Naive thymus-derived CD4-positive, alpha-beta T cell (primary cell): Measurements from ENCODE around the gene GSS. TPM values are rescaled to one million over a fixed set of nuclear protein-coding genes. Genes with fewer than 3 reads are reported as not detected.
"Not testable (repeated sequence)": the region's sequence is repeated elsewhere in the genome, so short reads cannot be mapped to it uniquely, and the experiment has no call there.

Experiments used
- ATAC-seq: fragments of 150-1000 bp; cut with Tn5 transposase; 2 replicates; pipeline ENCODE4 v1.10.0; 2021; ENCODE audit warnings: mild to moderate bottlenecking, moderate library complexity
- CTCF ChIA-PET: fragments of 350-600 bp; sonication (Branson Sonifier 250); formaldehyde crosslinking; loops from one replicate; lab custom pipeline; 2021; ENCODE audit warnings: antibody characterized with exemption; lab: Charles Lee
- POLR2A ChIA-PET: fragments of 350-600 bp; sonication (Branson Sonifier 250); formaldehyde crosslinking; loops from one replicate; lab custom pipeline; 2021; ENCODE audit warnings: antibody characterized with exemption, inconsistent platforms; lab: Charles Lee
- DNase-seq, 9 donors: peaks; one replicate each; pipeline versions ENCODE4 v3.0.0 to v3.0.0-alpha.2; 2020 to 2022; ENCODE audit warnings: mixed read lengths in 1 of 9
- H3K27ac ChIP-seq: one replicate; pipeline ENCODE4 v1.7.0; 2013; ENCODE audit warnings: mild to moderate bottlenecking, low read depth, low read length, moderate library complexity
- H3K27me3 ChIP-seq, 2 donors: one replicate each; pipeline ENCODE4 v1.7.0; 2013; ENCODE audit warnings: low read length in 2 of 2, mild to moderate bottlenecking in 2 of 2, moderate library complexity in 2 of 2; ENCODE audit not compliant: control insufficient read depth in 2 of 2, insufficient read depth in 2 of 2
- H3K36me3 ChIP-seq, 3 experiments: 1 replicate in 2 of 3; 2 replicates in 1 of 3; pipeline ENCODE4 v1.7.0; 2013; ENCODE audit warnings: low read length in 3 of 3, mild to moderate bottlenecking in 3 of 3, moderate library complexity in 1 of 3; ENCODE audit not compliant: insufficient read depth in 3 of 3, control insufficient read depth in 2 of 3
- H3K4me1 ChIP-seq, 2 donors: one replicate each; pipeline ENCODE4 v1.7.0; 2013; ENCODE audit warnings: low read length in 2 of 2, mild to moderate bottlenecking in 2 of 2, moderate library complexity in 1 of 2; ENCODE audit not compliant: control insufficient read depth in 2 of 2, insufficient read depth in 2 of 2
- H3K4me3 ChIP-seq: 2 replicates; pipeline ENCODE4 v1.7.0; 2013; ENCODE audit warnings: mild to moderate bottlenecking, low read length
- H3K9me3 ChIP-seq, 3 experiments: 1 replicate in 2 of 3; 2 replicates in 1 of 3; pipeline ENCODE4 v1.7.0; 2013; ENCODE audit warnings: low read length in 3 of 3; ENCODE audit not compliant: control insufficient read depth in 2 of 3
- H3K27ac Mint-ChIP-seq, 9 donors: one replicate each; pipeline ENCODE4 v1.8.0; 2020 to 2022; ENCODE audit warnings: mixed read lengths in 9 of 9, mild to moderate bottlenecking in 8 of 9, moderate library complexity in 5 of 9, inconsistent platforms in 2 of 9
- H3K27me3 Mint-ChIP-seq, 5 donors: one replicate each; pipeline ENCODE4 v1.8.0; 2021 to 2022; ENCODE audit warnings: mixed read lengths in 5 of 5, mild to moderate bottlenecking in 1 of 5
- H3K36me3 Mint-ChIP-seq, 5 donors: one replicate each; pipeline ENCODE4 v1.8.0; 2020 to 2022; ENCODE audit warnings: mixed read lengths in 5 of 5, mild to moderate bottlenecking in 3 of 5, inconsistent platforms in 1 of 5
- H3K4me1 Mint-ChIP-seq, 7 donors: one replicate each; pipeline ENCODE4 v1.8.0; 2020 to 2022; ENCODE audit warnings: mixed read lengths in 7 of 7, mild to moderate bottlenecking in 3 of 7, inconsistent platforms in 1 of 7
- H3K4me3 Mint-ChIP-seq, 10 donors: one replicate each; pipeline ENCODE4 v1.8.0; 2020 to 2022; ENCODE audit warnings: mild to moderate bottlenecking in 10 of 10, mixed read lengths in 10 of 10, moderate library complexity in 6 of 10, inconsistent platforms in 2 of 10
- H3K9me3 Mint-ChIP-seq, 11 donors: one replicate each; pipeline ENCODE4 v1.8.0; 2020 to 2022; ENCODE audit warnings: mixed read lengths in 11 of 11, mild to moderate bottlenecking in 4 of 11, inconsistent platforms in 1 of 11, moderate library complexity in 1 of 11
- intact Hi-C, 2 donors: fragments of 100-400 bp; cut with micrococcal nuclease; formaldehyde crosslinking; loops; one replicate each; pipeline ENCODE4 v1.15.1; 2023
- polyA plus RNA-seq, 2 donors: library from polyadenylated mRNA; unstranded; fragments of 300-500 nt; fragmentation: Illumina TruSeq; gene quantifications; one replicate each; pipeline ENCODE4 v1.2.3, GENCODE V29; 2021
- total RNA-seq, 6 experiments: library from RNA in 5 of 6; stranded (reverse) in 5 of 6; gene quantifications; 1 replicate in 5 of 6; 2 replicates in 1 of 6; pipeline ENCODE4 v1.2.3 and lab custom pipeline; 2021 to 2026

Gene GSS
- total and polyA plus RNA-seq, 7 experiments from 2014 or later = 25.9 to 54.4 (median 35.5) TPM

GRCh38 chr20:34904202-34904621, 51.4 kb downstream of the GSS start:
- H3K27me3 ChIP-seq = no peaks in the 10 kb centered on the region
- ChIA-PET CTCF (interaction anchor here (0.6 kb wide), 1 partner anchor 908 kb away, joined by 4 read pairs; no protein-coding TSS in a partner anchor), POLR2A (no interaction called here)
- Mint-ChIP-seq H3K4me1 (peaks cover 2 to 34% (median 14%) of the 10 kb centered on the region in 7 donors), H3K36me3 (peaks cover 4 to 25% (median 15%) of the 10 kb centered on the region in 5 donors), H3K9me3 (peaks cover 0 to 3% (median 0%) of the 10 kb centered on the region in 11 donors), H3K4me3 (no peak overlapping the region), H3K27me3 (no peaks in the 10 kb centered on the region), H3K27ac (peak overlapping the region in 1 of 9 donors; percentile 38)
- no peak for DNase-seq
- no peaks in the 10 kb centered on the region for H3K36me3 ChIP-seq
- intact Hi-C loops = no loop called here
- no peak overlapping the region for H3K4me3 ChIP-seq
- no peak overlapping the region for H3K27ac ChIP-seq
- H3K9me3 ChIP-seq = no peaks in the 10 kb centered on the region
- peaks cover 0 to 5% of the 10 kb centered on the region in 2 donors for H3K4me1 ChIP-seq
- ATAC-seq = no peak

DNA sequence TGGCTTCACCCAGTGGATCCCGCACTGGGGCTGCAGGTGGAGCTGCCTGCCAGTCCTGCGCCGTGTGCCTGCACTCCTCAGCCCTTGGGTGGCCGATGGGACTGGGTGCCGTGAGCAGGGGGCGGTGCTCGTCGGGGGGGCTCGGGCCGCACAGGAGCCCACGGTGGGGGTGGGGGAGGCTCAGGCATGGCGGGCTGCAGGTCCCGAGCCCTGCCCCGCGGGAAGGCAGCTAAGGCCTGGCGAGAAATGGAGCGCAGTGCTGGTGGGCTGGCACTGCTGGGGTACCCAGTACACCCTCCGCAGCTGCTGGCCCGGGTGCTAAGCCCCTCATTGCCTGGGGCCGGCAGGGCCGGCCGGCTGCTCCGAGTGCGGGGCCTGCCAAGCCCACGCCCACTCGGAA, 56.9 kb downstream of the GSS start:
- ATAC-seq, H3K27ac ChIP-seq, DNase-seq, H3K4me3 ChIP-seq, H3K27me3 ChIP-seq, intact Hi-C loops, H3K4me3 Mint-ChIP-seq, H3K4me1 ChIP-seq, CTCF ChIA-PET, H3K27me3 Mint-ChIP-seq, H3K9me3 Mint-ChIP-seq, H3K36me3 ChIP-seq, H3K27ac Mint-ChIP-seq, POLR2A ChIA-PET, H3K9me3 ChIP-seq: not testable (repeated sequence)
- Mint-ChIP-seq H3K36me3 (peaks cover 0 to 35% (median 22%) of the 10 kb centered on the region in 5 donors), H3K4me1 (peaks cover 0 to 34% (median 7%) of the 10 kb centered on the region in 7 donors)

DNA sequence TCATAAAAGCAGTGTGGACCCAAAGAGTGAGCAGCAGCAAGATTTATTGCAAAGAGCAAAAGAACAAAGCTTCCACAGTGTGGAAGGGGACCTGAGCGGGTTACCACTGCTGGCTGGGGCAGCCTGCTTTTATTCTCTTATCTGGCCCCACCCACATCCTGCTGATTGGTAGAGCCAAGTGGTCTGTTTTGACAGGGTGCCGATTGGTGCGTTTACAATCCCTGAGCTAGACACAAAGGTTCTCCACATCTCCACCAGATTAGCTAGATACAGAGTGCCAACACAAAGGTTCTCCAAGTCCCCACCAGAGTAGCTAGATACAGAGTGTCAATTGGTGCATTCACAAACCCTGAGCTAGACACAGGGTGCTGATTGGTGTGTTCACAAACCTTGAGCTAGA, 57.5 kb downstream of the GSS start:
- DNase-seq, H3K9me3 Mint-ChIP-seq, H3K36me3 ChIP-seq, intact Hi-C loops, POLR2A ChIA-PET, H3K27me3 ChIP-seq, H3K27me3 Mint-ChIP-seq, CTCF ChIA-PET, ATAC-seq, H3K4me3 Mint-ChIP-seq, H3K27ac Mint-ChIP-seq, H3K27ac ChIP-seq, H3K4me1 ChIP-seq, H3K9me3 ChIP-seq, H3K4me3 ChIP-seq: not testable (repeated sequence)
- Mint-ChIP-seq H3K36me3 (peaks cover 0 to 35% (median 17%) of the 10 kb centered on the region in 5 donors), H3K4me1 (peaks cover under 1 to 30% (median 7%) of the 10 kb centered on the region in 7 donors)

GRCh38 chr20:34896086-34896621, 59.5 kb downstream of the GSS start:
- Histone ChIP-seq H3K36me3 (no peaks in the 10 kb centered on the region), H3K4me3 (no peak overlapping the region), H3K4me1 (peaks cover 0 to 13% of the 10 kb centered on the region in 2 donors), H3K27ac (no peak overlapping the region), H3K27me3 (no peaks in the 10 kb centered on the region), H3K9me3 (no peaks in the 10 kb centered on the region)
- ATAC-seq (no peak), DNase-seq (no peak)
- Mint-ChIP-seq H3K27ac (peak overlapping the region in 1 of 9 donors; percentile 59), H3K36me3 (peaks cover 0 to 32% (median 15%) of the 10 kb centered on the region in 5 donors), H3K9me3 (peaks cover 0 to under 1% (median 0%) of the 10 kb centered on the region in 11 donors), H3K27me3 (no peaks in the 10 kb centered on the region), H3K4me3 (no peak overlapping the region), H3K4me1 (peaks cover 14 to 44% (median 21%) of the 10 kb centered on the region in 7 donors)
- ChIA-PET POLR2A (interaction anchor here (0.6 kb wide), 1 partner anchor 54 kb away, joined by 4 read pairs; no protein-coding TSS in a partner anchor), CTCF (no interaction called here)
- intact Hi-C loops = no loop called here

- H3K4me1 Mint-ChIP-seq = peaks cover 18 to 48% (median 26%) of the 10 kb centered on the region in 7 donors
- POLR2A ChIA-PET = no interaction called here
Observed at GRCh38 chr20:34895465-34895864, 60.1 kb downstream of the GSS start.

GRCh38 chr20:34894723-34895122, 60.9 kb downstream of the GSS start:
- Histone ChIP-seq H3K4me3 (no peak overlapping the region), H3K27me3 (no peaks in the 10 kb centered on the region), H3K4me1 (peaks cover 0 to 13% of the 10 kb centered on the region in 2 donors), H3K27ac (no peak overlapping the region), H3K9me3 (no peaks in the 10 kb centered on the region), H3K36me3 (no peaks in the 10 kb centered on the region)
- DNase-seq = no peak
- H3K27me3 Mint-ChIP-seq = no peaks in the 10 kb centered on the region
- peaks cover 21 to 53% (median 34%) of the 10 kb centered on the region in 7 donors for H3K4me1 Mint-ChIP-seq
- ATAC-seq = no peak
- H3K4me3 Mint-ChIP-seq = no peak overlapping the region
- intact Hi-C loops = no loop called here
- peaks cover 0 to 28% (median 9%) of the 10 kb centered on the region in 5 donors for H3K36me3 Mint-ChIP-seq
- CTCF ChIA-PET = no interaction called here
- no peak overlapping the region for H3K27ac Mint-ChIP-seq
- POLR2A ChIA-PET = no interaction called here
- H3K9me3 Mint-ChIP-seq = no peaks in the 10 kb centered on the region

More at GRCh38 chr20:34895465-34895864, 60.1 kb downstream of the GSS start:
- H3K9me3 ChIP-seq = no peaks in the 10 kb centered on the region
- H3K36me3 Mint-ChIP-seq = peaks cover 0 to 32% (median 12%) of the 10 kb centered on the region in 5 donors
- ATAC-seq = no peak
- no peak overlapping the region for H3K4me3 Mint-ChIP-seq
- no peak overlapping the region for H3K27ac Mint-ChIP-seq
- H3K36me3 ChIP-seq = no peaks in the 10 kb centered on the region
- no peaks in the 10 kb centered on the region for H3K27me3 ChIP-seq
- DNase-seq = no peak
- CTCF ChIA-PET = interaction anchor here (0.6 kb wide), 1 partner anchor 15 kb away, joined by 4 read pairs; no protein-coding TSS in a partner anchor
- no peak overlapping the region for H3K4me3 ChIP-seq
- no peaks in the 10 kb centered on the region for H3K27me3 Mint-ChIP-seq
- peaks cover 0 to 13% of the 10 kb centered on the region in 2 donors for H3K4me1 ChIP-seq
- no peak overlapping the region for H3K27ac ChIP-seq
- intact Hi-C loops = no loop called here
- H3K9me3 Mint-ChIP-seq = no peaks in the 10 kb centered on the region
